NCI-H69 (cell line): ENCODE measurements around the gene OTUD3.
"Not testable (repeated sequence)": the region's sequence is repeated elsewhere in the genome, so short reads cannot be mapped to it uniquely, and the experiment has no call there.

Experiments used
- DNase-seq: peaks from one replicate; lab custom pipeline; 2025; lab: John Stamatoyannopoulos, UW

Gene OTUD3

DNA sequence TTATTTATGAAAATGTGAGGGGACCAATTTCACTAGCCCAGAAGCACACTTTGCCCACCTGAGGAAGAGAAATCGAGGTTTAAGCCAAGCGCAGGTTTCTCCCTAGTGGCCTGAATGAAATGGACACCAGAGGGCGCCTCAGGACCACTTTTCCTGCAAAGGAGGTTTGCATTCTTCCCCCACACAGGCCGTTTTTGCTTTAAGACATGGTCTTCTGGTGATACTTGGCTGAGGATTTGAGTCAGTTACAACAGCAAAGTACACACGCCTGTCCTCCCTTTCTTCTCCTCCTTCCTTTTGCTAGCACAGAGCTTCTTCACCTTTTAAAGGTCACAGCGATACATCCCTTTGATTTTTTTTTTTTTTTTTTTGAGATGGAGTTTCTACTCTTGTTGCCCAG is 35.9 kb downstream of the OTUD3 start:
- DNase-seq: peak; percentile 66

DNA sequence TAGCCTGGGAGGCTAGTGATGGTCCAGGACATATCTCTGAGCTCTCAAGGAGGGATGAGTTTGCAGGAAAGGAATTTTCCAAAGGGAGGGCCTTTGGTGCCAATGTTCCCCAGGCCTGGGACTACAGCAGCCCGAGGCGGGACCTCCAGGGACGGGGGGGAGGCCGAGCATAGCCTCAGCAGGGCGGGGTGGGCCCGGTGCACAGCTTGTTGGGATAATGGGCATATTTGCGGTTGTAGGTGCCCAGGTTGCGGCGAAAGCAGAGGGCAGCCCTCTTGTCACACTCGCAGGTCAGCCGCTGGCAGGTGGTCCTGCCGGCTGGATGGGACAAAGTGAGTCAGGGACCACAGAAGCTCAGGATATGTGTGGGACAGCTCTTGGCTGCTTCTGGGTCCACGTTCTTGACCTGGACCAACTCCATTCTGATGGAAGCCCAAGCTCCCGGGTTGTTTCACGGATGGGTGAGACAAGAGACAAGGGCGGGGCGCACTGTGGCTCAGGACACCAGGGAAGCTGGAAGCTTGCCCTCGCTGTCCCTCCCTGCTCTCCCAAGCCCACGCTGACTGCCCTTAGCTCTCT is 38.0 kb downstream of the OTUD3 start:
- DNase-seq: no peak

DNA sequence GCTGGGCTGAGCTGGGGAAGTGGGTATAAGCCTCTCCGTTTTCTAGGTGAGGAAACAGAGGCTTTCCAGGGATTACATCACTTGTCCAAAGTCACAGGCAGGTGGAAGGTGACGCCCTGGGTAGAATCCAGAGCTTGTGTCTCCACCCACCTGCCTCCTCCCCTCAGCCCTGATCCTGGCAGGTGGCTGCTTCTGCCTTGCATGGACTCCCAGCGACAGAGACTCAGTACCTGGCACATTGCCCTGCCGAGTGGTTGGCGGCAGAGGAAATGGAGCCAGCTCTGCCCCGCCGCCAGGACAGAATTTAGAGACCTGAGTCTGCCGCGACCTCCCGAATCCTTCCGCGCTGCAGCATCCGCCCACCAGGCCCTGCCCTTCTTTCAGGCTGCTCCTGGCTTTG is 39.1 kb downstream of the OTUD3 start:
- peak; percentile 65 for DNase-seq

DNA sequence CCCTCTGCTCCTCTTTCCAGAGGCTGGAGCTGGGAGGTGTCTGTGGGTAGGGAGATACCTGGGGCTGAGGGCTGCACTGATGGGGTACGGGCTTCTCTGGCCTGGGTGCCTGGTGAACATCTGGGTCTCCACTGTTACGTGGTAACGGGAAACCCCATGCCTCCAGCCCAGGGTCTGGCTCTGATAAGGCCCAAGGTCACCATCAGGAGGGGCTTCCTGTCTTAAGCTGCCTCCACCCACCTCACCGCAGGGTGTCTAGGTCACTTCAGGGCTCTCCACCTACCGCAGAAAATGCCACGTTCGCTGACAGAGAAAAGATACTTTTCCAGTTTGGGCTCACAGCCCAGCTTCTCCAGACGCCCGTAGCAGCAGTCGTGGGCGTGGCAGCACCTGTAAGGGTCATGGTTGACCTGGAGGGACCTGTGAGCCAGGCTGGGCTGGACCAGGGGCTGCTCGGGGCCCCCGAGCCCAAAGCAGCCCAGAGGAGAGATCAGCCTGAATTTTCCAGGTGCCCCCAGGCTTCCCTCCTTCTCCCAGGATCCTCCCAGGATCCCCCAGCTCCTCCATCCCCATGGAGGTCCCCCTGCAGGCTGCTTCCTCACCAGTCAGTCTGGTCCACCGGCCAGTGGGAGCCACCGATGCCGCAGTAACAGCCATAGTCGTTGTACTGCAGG is 40.0 kb downstream of the OTUD3 start:
- no peak for DNase-seq

DNA sequence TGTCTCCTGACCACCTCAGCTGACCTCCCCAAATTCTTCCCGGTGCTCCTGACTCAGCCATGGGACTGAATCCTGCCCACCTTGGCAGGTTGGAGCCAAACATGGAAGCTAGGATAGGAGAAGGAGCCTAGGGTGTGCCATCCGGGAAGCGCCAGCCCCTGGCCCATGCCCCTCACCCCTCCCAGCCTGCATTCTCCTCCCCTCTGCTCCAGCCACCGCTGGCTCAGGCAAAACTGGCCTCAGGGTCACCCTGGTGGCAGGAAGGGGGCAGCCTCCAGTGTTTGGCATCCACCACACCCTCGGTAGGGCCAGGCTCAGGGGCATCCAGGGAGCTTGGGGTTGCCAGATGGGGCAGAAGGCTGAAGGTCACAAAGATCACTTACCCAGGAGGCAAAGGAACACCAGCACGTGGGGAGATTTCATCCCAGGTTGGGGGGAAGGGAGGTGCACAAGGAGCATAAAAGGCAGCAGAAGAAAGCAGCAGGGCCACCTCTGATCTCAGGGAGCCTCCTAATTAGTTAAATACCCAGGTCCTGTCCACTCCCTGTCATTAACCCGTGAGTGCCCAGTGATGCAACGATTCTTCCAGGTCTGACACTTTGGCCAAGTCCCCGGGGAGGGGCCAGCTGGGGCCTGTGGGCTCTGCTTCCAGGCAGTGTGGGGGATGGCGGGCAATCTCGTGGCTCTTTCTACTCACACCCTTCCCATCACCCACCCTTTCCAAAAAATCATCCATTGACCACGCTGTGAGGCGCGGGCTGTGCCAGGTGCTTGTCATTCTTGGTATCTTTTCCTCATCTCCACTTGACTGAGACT is 41.1 kb downstream of the OTUD3 start, which contains the start of gene PLA2G2E:
Gene PLA2G2E (minus strand): TSS at position 481 of the 816 bp plus-strand sequence. CDS start 58 bp downstream, at position 423.
- no peak for DNase-seq

DNA sequence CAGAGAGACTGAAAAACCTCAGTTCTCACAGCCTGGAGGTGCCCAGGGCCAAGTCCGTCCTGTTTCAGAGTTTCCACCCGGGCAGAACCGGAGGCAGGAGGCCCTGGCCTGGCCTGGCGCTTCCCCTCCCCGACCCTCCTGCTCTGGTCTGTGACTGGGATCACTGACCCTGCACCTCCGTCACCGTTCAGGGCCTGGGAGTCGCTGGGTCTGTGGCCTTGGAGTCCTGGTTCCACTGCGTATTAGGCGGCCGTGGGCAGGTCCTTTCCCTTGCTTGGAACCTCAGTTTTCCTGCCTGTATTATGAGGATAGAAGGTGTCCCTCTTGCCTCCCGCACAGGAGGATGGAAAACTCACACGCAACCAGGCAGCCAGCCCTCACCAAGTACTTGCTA is 41.8 kb downstream of the OTUD3 start:
- no peak for DNase-seq

DNA sequence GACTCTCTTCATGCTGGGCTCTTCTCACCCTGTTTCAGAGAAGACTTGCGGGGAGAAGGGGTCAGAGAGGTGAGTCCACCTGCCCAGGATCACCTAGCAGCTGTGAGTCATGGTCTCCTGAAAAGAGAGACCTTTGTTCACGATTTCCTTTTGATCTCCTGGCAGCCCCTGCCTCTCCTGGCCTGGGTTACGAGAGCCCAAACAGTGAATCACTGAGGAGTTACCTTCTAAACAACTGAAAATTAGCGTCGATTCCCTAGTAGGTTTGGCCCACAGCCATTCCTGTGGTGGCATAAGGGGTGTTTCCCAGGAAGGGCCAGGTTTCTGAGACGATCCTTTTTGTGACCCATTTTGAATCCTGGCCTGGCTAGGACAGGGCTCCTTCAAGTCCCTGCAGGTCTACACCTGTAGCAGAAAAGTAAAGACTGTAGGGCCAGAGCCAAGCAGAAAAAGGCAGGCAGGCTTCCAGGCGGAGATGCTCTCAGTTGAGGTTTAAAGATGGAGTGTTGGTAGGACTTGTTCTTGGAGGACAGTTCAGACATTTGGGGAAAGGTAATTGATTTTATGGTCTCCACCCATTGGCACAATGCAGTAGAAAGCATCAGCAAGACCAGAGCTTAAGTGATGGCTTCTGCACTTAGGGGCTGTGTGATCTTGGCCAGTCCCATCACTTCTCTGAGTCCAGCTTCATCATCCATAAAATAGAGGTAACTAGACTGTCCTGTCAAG is 43.3 kb downstream of the OTUD3 start:
- DNase-seq: no peak

DNA sequence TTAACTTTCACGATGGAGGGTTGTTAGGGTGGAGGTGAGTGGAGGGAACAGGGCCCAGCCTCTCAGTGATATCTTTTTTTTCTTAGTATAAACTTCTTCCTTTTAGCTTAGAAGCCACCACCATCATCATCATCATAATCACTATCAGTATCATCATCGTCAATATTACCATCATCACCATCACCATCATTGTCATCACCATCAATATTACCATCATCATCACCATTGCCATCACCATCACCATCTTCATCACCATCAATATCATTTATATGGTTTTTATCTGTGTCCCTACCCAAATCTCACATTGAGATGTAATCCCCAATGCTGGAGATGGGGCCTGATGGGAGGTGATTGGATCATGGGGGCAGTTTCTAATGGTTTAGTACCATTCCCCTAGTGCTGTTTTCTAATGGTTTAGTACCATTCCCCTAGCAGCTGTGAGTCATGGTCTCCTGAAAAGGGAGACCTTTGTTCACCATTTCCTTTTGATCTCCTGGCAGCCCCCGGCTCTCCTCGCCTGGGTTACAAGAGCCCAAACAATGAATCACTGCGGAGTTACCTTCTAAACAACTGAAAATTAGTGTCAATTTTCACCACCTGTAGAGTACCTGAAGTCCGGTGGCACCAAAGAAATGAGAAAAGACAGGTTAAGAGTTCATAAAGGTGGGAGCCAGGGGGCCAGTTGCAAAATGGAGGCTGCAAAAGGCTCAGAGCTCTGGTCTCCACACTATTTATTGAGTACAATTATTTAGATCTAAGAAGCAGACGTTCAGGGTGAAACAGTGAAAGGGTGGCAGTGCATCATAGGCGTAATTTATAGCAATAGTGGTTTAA is 44.3 kb downstream of the OTUD3 start:
- peak; percentile 8 for DNase-seq

DNA sequence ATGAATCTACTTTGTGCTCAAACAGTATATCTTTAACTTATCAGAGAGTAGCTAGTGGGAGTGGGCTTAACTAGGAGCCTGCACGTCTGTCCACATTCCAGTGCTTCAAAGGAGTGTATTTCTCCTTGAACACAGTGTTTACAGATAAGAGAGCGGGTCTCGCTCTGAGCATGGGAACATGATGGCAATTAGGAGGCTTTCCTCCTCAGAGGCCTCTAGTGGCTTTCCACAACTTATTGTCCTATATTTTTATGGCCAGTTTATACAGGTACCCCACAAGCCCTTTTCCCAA is 44.9 kb downstream of the OTUD3 start:
- not testable (repeated sequence) for DNase-seq

DNA sequence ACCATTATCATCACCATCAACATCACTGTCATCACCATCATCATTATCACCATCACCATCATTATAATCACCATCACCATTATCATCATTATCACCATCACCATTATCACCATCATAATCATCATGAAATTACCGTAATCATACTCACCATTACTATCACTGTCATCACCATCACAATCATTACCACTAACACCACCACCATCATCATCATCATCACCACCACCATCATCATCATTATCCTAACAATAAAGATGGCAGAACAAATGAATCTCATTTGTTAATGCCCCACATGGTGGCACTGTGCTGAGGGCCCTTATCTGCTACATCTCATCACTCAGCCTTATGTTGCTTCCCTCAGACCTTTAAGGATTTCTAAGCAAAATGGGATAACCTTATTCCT is 50.7 kb downstream of the OTUD3 start:
- DNase-seq: no peak

DNA sequence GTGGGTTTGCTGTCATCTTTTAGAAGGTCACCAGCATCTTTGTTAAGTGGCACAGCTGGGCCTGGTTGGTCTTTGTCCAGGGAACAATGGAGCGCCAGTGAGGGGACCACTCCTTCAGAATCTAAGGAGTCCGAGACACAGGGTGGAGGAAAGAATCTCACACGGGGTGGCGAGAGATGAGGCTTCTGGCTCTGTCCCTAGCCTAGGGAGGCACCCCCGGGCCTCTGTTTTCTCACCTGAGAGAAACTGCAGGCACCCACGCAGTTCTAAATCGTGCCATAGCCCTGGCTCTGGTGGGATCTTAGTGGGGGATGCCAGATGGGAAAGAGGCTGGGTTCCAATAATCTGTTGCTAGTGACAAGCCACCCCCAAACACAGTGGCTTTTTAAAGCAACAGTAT is 52.1 kb downstream of the OTUD3 start:
- DNase-seq: no peak

DNA sequence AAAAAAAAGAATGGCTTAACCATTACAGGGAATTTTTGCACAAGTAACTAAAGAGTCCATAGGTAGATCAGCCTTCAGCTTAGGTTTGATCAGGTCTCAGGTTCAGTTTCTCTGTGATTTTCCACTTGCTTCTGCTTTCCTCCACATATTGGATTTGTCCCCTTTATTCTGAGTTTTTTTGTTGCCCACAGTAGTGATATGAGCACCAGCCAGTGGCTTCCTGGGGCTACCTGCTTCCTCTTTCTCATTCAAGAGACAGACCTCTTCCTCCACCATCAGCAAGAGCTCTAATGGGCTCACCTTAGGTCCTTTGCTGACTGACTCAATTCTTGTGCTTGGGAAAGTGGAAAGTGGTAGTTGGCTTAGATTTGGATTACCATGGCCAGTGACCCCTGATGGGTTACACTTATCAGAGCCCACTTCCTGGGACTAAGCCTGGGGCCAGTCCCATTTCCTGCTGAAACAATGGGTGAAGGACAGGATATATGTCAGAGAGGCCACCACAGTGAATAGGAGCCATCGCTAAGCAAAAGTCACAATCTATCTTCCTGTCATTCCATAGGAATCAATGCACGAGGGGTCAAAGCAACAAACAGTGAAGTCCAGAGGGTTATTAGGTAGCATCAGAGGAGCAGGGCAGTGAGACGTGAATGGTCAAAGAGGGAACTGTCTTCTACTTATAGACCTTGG is 54.0 kb downstream of the OTUD3 start:
- DNase-seq: no peak

DNA sequence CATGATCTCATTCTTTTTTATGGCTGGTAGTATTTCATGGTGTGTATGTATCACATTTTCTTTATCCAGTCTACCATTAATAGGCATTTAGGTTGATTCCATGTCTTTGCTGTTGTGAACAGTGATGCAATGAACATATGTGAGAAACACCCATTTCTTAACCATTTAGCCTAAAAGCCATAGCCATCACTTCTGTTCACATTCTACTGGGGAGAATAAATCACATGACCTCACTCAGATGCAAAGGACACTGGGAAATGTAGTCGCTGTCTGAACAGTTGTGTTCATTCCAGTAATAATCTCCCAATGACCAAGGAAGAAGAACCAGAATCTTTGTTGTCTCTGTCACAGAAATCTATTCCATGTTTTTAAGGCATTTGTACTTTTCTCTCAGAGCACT is 56.3 kb downstream of the OTUD3 start:
- DNase-seq: no peak

DNA sequence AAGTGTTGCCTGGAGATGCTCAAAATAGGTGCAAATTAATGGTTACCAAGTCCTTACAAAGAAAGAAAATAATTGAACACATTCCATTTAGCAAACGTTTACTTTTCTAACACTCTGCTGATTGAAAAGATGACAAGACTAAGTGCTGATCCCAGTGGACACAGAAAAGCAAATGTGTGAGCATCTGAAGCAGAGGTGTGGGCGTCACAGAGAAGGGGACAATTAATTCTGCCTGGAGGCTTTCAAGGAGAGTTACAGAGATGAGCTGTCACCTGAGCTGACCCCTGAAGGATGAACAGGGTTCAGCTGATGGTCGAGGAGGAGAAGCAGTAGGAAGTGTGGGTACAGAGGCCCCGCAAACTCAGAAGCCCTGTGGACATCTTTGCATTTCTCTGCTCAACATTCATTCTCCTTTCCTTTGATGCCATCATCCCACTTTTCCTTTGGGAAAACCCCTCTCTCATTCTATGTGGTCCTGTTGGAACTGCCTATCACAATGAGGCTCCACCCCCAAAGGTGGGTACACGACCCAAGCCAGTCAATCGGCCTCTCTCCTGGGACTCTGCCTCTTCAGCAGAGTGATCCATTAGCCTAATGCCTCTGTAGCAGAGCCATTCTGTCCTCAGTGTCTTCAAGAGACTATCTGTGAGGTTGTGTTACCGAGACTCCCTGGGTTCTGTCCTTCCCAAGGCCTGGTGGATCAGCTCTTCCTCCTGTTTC is 58.5 kb downstream of the OTUD3 start:
- no peak for DNase-seq

DNA sequence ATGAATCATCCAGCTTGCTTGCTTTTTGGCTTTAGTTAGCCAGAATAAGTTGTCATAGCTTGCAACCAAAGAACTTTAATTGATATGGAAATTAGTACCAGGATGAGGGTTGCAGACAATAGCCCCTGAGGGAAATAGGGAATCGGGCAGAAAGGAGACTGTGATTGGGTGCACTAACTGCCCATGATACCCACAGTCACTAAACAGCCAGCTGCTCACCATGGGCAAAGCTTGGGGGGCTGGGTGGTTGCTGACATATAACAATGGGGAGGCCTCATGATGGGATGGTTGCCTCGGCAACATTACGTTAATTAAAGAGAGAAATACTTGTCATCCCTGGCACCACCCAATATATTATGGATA is 59.0 kb downstream of the OTUD3 start:
- no peak for DNase-seq

DNA sequence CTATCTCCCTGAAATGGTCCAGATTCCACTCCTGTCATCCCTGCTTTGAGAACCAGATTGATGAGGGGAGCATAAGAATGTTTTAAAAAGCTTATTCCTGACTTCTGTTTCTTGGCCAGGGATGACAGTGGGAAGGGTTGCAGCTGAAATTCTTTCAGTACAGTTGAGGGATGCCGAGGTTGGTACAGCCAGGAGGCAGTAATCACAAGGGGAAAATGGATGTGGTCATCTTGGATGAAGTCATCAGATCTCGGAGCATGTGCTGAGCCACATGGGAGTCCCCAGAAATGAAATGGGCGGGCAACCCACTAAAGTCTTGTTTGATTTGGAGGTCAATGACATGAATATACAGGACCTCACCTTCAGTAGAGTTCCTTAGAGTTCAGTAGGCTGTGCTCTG is 59.9 kb downstream of the OTUD3 start:
- DNase-seq: no peak

DNA sequence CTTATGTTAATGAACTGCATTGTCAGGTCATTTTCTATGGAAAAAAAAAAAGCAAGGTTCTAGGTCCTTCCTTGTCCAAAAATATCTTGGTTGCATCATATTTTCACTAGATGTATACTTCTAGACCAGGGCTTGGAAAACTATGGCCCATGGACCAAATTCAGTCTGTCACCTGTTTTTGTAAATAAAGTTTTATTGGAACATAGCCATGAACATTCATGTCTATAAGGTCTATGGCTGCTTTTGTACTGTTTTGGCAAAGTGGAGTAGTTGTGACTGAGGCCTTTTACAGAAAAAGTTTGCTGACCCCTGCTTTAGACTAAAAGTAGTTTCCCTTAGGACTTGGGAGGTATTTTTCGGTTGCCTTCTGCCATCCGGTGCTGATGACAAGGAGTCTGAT is 60.5 kb downstream of the OTUD3 start:
- DNase-seq: no peak

DNA sequence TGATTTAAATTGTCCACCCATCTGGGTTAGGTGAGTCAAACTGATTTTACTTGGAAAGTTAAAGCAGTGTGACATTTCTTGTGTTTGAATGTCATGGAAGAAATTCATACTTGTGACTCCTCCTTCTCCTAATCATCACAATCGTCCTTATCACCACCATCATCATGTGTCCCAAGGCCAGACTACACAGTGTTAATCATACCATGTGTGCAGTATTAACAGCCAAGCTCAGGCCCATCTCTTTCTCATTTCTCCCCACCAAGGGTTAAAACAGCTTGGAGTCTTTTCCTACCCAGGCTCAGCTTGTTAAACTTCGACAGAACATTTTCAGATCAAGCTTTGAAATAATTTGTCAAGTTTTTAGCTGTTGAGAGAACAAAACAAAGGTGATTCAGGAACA is 63.7 kb downstream of the OTUD3 start:
- DNase-seq: no peak

DNA sequence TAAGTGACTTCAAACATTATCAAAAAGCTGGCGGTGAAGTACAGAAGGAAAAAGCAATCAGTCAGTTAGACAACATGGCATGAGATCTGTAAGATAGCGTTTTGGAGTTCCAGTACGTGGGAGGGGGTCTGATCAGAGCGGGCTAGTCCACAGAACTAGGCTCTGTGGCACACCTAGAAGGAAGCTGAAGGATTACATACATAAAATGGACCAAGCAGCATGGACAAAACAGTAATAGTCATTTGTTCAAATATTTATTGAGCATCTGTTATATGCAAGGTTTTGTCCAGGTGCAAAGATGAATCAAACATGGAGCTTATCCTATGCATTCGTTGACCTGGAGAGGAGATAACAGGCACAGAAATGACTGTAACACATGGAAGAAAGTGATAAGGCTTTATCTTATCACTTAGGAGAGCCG is 64.1 kb downstream of the OTUD3 start:
- DNase-seq: no peak

DNA sequence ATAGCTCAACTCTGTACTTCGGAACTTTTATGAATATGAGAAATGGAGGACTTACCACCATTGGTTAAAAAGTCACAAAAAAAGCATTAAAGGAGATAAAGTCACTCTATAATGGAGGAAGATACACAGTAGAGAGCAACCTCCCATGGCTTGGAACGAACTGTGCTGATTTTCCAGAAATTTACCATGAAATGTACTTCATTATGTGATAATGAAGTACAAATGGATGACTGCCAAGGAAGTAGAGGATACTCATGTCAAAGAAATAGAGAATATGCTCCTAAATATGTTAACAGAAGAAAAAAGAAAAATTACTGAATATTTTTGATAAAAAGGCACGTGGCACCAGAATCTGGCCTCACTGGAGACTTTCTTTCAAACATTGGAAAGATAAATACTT is 64.8 kb downstream of the OTUD3 start:
- no peak for DNase-seq

DNA sequence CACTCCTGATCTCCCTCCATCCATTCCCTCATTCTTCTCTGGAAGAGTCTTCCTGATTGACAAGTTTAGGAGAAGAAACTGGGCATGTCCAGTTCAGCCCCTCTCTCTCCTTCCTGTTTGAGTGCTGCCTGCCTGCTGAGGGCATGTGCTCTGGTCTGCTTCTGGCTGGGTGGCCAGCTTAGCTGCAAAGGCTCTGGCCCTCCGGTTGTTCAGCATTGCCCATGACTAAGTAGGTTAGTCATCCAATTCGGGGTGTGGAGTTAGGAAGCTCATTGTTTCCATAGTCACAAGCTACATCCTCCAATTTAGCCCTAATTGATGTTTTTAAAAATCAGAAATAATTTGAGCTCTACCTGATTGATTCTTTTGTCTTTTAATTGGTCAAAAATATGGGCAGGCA is 66.8 kb downstream of the OTUD3 start:
- no peak for DNase-seq
